Fibroblast of pulmonary artery (primary cell): Measurements from ENCODE around the gene FASTK.

Experiments
- DNase-seq: peaks from one replicate; pipeline ENCODE4 v3.0.0-alpha.2; 2010; ENCODE audit warnings: low read depth
- H3K4me3 ChIP-seq: replicated peaks from 2 replicates; pipeline ENCODE4 v1.5.1; 2011; ENCODE audit warnings: low read depth, mild to moderate bottlenecking, control low read depth, low read length, moderate library complexity
- TF ChIP-seq, protein P1 (sequence below): IDR thresholded peaks from 2 replicates; pipeline ENCODE4 v1.5.1; 2011; ENCODE audit warnings: mild to moderate bottlenecking, control low read depth, low read length, inconsistent platforms; ENCODE audit errors: missing control alignments

The FASTK gene

DNA sequence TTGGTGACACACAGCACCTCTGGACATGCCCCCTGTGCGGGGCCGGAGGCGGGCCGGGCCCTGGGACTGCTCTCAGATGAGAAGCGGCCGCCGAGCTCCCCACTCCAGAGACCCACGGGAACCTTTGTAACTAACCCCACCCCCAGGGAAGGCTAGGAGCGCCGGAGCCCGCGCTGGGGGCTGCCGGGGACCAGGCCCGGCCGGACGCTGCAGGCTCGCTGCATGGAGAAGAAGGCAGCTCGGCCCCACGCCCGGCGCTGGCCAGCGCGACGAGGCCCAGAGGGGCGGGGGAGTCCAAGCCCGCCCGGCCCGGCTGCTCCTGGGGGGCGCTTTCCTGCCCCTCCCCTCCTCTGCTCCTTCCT is 42.2 kb upstream of the FASTK start:
- TF ChIP-seq, protein P1, sequence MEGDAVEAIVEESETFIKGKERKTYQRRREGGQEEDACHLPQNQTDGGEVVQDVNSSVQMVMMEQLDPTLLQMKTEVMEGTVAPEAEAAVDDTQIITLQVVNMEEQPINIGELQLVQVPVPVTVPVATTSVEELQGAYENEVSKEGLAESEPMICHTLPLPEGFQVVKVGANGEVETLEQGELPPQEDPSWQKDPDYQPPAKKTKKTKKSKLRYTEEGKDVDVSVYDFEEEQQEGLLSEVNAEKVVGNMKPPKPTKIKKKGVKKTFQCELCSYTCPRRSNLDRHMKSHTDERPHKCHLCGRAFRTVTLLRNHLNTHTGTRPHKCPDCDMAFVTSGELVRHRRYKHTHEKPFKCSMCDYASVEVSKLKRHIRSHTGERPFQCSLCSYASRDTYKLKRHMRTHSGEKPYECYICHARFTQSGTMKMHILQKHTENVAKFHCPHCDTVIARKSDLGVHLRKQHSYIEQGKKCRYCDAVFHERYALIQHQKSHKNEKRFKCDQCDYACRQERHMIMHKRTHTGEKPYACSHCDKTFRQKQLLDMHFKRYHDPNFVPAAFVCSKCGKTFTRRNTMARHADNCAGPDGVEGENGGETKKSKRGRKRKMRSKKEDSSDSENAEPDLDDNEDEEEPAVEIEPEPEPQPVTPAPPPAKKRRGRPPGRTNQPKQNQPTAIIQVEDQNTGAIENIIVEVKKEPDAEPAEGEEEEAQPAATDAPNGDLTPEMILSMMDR: no peak
- no peak overlapping the region for H3K4me3 ChIP-seq
- DNase-seq: no peak

GRCh38 chr7:151122276-151122675 is 41.7 kb upstream of the FASTK start:
- TF ChIP-seq, protein P1: no peak
- no peak overlapping the region for H3K4me3 ChIP-seq
- no peak for DNase-seq

DNA sequence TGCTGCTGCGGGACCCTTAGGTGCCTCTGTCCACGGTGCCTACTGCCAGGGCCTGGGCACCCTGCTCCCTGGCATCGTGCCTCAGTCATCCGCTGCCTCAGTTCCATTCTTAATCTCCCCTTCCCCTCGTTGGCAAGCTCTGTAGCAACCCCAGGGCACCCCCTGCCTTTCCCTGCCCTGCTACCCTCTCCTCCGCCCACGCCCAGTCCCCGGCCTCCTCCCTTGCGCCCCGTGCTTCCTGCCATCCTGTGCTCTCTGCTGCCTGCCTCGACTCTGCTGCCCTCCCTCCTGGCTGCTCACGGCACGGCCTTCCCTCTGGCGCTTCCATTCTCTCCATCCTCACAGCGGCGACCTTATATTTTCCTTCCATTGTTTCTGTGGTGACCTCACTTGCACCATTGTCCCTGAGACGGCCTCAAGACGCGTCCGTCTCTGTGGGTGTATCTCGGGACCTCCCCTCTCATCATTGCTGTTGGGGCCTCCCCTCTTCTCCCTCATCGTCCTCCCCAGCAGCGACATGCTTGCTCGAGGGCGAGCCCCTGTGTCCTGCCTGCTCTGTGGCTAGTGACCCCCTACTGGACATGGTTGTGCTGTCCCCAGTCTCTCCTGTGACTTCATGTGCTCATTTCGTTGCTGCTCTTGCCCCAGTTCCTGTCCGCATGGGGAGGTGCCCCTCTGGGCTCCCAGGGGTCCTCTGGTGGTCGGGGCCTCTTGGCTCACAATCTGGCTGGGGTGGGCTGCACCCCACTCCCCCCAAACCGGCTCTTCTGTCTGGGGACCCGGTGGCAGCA is 41.0 kb upstream of the FASTK start:
- TF ChIP-seq, protein P1: no peak
- no peak for DNase-seq
- no peak overlapping the region for H3K4me3 ChIP-seq

DNA sequence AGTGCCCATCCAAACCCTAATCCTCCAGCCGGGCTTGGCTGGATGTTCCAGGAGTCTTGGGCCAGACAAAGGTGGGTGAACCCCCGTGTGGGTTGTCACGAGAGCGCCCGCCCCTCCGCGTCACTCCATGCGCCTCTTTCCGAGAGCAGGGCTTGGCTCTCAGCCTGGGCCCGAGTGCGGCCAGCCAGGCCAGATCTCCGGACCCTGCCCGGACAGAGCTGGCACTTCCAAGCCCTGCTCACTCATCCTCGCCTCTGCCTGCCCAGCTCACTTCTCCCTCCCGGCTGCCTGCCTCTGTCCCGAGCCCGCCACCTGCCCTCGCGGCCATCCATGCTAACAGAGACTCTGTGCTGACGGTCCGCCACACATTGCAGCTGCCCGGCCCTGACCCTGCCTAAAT is 40.3 kb upstream of the FASTK start:
- no peak overlapping the region for H3K4me3 ChIP-seq
- TF ChIP-seq, protein P1: no peak
- no peak for DNase-seq

DNA sequence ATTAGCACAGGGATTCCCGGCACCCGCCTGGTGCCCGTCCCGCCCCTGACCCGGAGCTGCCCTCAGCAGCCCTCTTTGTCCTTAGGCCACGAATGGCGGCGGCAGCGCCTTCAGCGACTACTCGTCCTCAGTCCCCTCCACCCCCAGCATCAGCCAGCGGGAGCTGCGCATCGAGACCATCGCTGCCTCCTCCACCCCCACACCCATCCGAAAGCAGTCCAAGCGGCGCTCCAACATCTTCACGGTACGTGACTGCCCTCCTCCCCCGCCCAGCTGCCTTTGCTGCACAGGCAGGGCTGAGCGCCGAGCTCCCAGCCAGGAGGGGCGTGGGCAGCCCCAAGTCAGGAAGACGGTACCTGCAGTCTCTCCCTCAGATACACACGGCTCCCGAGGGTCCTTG is 39.3 kb upstream of the FASTK start:
- DNase-seq: no peak
- TF ChIP-seq, protein P1: no peak
- no peak overlapping the region for H3K4me3 ChIP-seq

GRCh38 chr7:151119055-151119415 is 38.4 kb upstream of the FASTK start:
- no peak overlapping the region for H3K4me3 ChIP-seq
- no peak for DNase-seq
- TF ChIP-seq, protein P1: no peak
